CD4-positive, alpha-beta T cell treated with Interleukin-4 for 1 hour (primary cell): Measurements from ENCODE around the gene LRP11.
"Not testable (repeated sequence)": the region's sequence is repeated elsewhere in the genome, so short reads cannot be mapped to it uniquely, and the experiment has no call there.

ENCODE experiments used
- DNase-seq, 2 donors: peaks; one replicate each; pipeline ENCODE4 v3.0.0-alpha.2; 2020 to 2022

The LRP11 gene, protein sequence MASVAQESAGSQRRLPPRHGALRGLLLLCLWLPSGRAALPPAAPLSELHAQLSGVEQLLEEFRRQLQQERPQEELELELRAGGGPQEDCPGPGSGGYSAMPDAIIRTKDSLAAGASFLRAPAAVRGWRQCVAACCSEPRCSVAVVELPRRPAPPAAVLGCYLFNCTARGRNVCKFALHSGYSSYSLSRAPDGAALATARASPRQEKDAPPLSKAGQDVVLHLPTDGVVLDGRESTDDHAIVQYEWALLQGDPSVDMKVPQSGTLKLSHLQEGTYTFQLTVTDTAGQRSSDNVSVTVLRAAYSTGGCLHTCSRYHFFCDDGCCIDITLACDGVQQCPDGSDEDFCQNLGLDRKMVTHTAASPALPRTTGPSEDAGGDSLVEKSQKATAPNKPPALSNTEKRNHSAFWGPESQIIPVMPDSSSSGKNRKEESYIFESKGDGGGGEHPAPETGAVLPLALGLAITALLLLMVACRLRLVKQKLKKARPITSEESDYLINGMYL

GRCh38 chr6:149863698-149864577 lies at the start of gene LRP11:
Gene LRP11 (minus strand): TSS chr6:149864359. CDS start chr6:149864020, 339 bp downstream.
- DNase-seq: peak; percentile 78 to 85

DNA sequence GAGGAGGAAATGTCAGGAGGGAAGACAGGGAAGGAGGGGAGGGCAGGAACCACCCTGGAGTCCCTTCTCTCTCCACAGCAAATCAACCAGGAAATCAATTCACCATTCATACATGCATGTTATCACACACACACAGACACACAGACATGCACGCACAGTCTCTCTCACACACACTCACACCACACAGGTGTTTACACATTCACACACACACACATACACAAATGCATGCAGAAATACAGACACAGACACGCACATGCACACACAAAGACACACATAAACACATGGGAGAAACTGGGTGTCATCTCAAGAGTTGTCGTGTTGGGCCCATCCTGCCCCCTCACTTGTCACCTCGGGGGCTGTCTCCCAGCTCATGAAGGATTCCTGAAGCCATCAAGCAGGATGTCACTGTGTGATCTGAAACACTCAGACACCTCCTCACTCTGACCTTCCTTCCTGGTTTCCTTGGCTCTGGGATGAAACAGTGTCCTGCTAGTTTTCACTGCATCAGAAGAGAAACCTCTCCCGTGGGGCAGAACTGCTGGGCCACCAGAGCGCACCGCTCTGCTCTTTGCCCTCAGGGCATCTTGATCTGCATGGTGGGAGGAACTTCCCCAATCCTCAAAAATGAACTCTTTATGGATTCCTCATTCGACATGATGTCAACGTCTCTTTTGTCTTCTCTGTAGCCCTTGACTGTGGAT lies 49.5 kb upstream of the LRP11 start:
- DNase-seq: no peak

- no peak for DNase-seq
Measured at GRCh38 chr6:149913085-149913484, 48.9 kb upstream of the LRP11 start.

DNA sequence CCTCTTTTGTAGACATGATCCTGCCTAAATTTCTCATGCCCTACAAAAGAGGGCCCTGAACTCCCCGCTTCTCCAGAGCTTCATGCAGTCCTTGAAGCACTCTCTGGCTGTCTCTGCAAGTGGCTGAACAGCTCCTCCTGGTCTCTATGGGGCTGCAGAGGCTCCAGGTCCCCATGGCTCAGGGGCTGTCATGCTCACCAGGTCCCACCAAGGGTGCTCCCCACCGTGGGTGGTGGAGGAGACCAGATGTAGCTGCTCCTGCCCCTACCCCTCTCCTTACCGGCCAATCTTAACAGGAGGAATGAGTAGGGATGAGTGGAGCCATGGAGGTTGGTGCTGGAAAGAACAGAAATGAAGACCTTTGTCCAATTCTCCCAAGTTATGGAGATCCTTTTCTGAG lies 48.5 kb upstream of the LRP11 start:
- DNase-seq: not testable (repeated sequence)

GRCh38 chr6:149910721-149911151 lies 46.6 kb upstream of the LRP11 start:
- DNase-seq: no peak

DNA sequence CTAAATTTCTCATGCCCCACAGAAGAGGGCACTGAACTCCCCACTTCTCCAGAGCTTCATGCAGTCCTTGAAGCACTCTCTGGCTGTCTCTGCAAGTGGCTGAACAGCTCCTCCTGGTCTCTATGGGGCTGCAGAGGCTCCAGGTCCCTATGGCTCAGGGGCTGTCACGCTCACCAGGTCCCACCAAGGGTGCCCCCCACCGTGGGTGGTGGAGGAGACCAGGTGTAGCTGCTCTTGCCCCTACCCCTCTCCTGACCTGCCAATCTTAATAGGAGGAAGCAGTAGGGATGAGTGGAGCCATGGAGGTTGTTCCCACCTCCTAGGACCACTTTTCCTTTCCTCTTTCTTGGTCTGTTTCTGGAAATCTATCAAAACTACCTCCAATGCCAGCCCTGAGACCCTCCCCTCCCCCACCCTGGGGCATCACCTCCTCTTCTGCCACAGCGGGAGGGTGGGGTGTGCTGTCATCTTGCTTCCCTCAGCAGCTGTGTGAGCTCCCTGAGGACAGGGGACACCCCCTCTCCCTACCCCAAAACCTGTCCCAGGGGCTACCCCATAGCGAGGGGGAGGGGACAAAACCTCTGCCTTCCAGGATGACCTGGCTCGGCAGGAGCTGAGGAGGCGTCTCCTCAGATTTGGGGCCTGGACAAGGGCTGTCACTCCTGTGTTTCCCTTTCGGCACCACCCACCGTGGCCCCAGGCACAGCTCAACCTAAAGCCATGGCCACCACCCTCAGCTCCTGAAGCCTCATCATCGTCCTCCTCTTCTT lies 45.7 kb upstream of the LRP11 start:
- DNase-seq: no peak

DNA sequence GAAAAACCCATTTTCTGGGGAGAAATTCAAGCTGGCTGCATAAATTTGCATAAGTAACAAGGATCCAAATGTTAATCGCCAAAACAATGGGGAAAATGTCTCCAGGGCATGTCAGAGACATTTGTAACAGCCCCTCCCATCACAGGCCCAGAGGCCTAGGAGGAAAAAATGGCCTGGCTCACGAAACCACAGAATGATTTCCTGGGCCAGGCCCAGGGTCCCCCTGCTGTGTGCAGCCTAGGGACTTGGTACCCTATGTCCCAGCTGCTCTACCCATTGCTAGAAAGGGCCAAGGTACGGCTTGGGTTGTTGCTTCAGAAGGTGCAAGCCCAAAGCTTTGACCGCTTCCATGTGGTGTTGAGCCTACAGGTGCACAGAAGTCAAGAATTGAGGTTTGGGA lies 44.3 kb upstream of the LRP11 start:
- not testable (repeated sequence) for DNase-seq

DNA sequence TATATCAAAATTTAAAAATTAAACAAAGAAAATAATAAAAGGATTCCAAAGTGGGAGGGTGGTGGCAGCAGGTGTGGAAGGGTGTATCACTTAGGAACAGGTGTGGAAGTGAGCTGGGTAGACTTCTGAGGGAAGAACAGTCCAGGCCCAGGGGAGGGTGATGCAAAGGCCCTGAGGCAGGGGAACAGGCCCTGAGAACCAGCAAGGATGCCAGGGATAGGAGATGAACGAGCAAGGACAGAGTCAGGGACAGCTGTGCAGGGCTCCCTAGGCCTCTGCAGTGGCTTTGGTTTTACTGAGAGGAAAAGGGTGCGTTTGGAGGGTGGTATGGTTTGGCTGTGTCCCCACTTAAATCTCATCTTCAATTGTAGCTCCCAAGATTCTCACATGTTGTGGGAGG lies 43.2 kb upstream of the LRP11 start:
- DNase-seq: no peak

- no peak for DNase-seq
Measured at GRCh38 chr6:149906405-149906804, 42.2 kb upstream of the LRP11 start.

DNA sequence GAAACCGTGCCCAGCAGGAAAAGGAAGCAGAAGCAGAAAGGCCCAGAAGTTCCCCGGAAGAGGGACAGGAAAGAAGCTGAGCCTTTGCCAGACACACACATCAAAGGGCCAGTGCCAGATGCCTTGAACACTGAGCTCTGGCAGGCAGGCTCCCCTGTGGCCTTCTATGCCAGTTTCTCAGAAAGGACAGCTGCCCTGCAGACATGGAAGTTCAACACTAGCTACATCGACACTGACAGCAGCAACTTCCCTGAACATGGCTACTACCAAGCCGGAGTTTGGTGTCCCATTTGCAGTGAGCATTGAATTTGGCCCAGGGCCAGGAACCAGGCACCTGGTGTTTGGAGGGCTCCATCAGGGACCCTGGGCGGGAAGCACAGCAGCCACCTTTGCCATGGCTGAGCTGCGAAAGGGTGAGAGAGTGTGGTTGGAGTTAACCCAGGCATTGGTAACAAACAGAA lies 41.8 kb upstream of the LRP11 start:
- no peak for DNase-seq

- DNase-seq: no peak
Measured at GRCh38 chr6:149905371-149905910, 41.3 kb upstream of the LRP11 start.

DNA sequence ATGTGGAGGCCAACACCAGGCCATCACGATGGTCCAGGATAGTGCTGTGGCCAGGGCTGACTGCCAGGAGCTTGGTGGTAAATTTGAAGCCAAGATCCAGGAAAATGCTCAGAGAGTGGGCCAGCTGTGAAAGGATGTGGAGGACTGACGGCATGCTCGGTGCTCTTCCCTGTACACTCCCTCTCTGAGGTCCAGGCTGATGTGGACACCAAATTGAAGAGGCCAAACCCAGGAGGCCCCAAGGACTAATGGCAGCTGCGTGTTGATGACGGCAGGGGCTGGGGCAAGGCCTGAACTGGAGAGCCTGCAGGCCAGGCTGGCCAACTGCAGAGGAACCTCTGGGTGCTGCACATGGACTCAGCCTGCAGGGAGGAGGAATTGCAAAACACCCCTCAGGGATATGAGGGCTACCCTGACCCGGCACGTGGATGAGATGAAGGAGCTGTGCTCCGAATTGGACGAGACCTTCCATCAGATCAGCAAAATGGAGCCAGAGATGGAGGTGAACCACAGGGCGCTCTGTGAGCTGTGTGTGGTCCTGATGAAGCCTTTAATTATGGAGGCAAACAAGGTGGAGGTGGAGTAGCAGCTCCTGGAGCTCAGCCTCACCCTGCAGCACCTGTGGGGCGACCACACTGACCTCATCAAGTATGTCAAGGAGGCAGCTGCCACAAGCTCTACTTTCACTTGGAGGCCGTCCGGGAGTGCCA lies 40.7 kb upstream of the LRP11 start:
- DNase-seq: no peak

GRCh38 chr6:149903938-149904611 lies 39.9 kb upstream of the LRP11 start:
- DNase-seq: no peak

DNA sequence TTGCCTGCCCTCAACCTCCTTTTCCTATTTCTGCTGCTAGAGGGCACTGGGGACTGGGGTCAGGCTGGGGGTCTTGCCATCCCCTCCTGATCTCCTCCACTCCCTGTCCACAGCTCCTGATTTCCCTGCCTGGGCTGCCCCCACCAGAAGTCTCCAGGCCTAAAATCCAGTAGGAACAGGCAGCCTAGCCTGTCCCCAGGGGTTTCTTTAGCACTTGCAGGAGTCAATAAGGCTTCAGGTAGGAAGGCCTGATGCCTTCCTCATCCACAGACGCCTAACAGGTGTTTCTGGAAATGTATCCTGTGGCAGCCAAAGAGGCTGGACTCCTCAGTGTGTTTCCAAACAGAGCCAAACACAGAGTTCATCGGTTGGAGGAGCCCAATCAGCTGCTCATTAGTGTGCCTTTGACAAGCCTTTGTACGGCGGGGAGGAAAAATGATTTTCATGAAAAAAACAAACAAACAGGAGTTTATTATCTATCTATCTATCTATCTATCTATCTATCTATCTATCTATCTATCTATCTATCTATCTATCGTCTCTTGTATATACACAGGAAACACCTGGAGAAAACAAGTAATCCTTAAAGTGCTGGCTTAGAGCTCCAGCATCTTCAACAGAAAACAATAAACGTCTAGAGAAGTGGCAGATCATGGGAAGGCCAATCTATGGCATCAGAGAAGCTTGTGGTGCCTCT lies 37.4 kb upstream of the LRP11 start:
- DNase-seq: no peak

- DNase-seq: no peak
Measured at GRCh38 chr6:149900620-149901443, 36.7 kb upstream of the LRP11 start.

DNA sequence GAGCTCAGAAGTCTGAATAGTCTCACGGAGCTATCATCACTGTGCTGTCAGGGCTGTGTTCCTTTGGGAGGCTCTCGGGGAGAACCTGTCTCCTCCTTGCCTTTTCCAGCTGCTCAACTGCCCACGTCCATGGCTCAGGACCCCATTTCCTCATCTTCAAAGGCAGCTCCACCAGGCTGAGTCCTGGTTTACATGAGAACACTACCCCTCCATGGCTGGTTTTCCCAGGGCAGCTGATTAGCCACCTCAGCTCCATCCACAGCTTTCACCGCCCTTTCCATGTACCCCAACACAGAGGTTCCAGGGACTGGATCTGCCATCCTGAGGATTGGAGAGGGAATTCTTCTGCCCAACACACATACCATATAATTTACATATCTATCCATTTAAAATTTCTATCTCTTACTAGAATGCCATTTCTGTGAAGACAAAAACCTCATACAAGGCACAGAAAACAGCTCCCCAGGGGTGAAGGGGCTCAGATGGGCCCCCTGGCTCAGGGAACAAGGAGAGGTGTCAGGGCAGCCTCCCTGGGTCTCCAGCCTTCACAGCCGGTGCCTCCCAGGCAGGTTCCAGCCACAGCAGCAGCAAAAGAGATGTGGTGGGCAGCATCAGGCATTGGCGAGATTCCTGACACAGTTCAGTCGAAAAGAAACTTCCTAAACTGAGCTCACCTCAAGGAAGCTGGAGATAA lies 35.9 kb upstream of the LRP11 start:
- DNase-seq: no peak

DNA sequence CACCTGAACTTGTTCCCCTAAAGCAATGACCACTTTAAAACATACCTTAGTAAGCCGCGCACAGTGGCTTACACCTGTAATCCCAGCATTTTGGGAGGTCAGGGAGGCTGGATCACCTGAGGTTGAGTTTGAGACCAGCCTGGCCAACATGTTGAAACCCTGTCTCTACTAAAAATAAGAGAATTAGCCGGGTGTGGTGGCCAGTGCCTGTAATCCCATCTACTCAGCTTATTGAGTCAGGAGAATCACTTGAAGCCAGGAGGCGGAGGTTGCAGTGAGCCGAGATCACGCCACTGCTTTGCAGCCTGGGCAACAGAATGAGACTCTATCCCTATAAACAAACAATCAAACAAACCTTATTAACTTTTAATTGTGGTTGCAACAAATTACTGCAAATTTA lies 35.3 kb upstream of the LRP11 start:
- no peak for DNase-seq

GRCh38 chr6:149898966-149899365 lies 34.8 kb upstream of the LRP11 start:
- no peak for DNase-seq
